IPS-11a (cell line): ENCODE results near the gene ZC3HAV1.
"Not testable (repeated sequence)": the region's sequence is repeated elsewhere in the genome, so short reads cannot be mapped to it uniquely, and the experiment has no call there.

ENCODE experiments used
- H3K4me3 ChIP-seq: one replicate; pipeline ENCODE4 v1.5.1; 2013; ENCODE audit warnings: low read depth, low read length, control low read depth

ZC3HAV1 gene

GRCh38 chr7:139088268-139088667, 21.3 kb downstream of the ZC3HAV1 start:
- H3K4me3 ChIP-seq: no peak overlapping the region

GRCh38 chr7:139087212-139087611, 22.3 kb downstream of the ZC3HAV1 start:
- H3K4me3 ChIP-seq: no peak overlapping the region

- H3K4me3 ChIP-seq: no peak overlapping the region
These were observed 23.1 kb downstream of the ZC3HAV1 start for GRCh38 chr7:139086454-139086853.

GRCh38 chr7:139084709-139085108, 24.8 kb downstream of the ZC3HAV1 start:
- no peak overlapping the region for H3K4me3 ChIP-seq

DNA sequence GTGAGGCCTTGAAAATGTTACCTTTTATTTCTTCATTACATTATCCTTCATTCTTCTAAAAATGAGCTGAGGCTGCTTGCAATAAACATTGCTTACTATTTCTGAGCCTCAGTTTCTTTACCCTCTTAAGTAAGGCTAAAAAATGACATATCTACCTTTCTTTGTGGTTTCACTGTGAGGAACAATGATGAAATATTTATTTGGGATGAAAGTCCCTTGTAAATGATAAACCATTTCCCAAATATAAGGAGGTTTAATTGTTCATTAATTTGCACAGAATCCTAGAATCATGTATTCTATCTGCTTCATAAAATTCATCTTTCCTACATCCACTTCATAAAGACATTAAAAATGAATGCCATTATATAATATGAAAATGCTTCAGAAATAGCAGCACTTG, 27.9 kb downstream of the ZC3HAV1 start:
- no peak overlapping the region for H3K4me3 ChIP-seq

DNA sequence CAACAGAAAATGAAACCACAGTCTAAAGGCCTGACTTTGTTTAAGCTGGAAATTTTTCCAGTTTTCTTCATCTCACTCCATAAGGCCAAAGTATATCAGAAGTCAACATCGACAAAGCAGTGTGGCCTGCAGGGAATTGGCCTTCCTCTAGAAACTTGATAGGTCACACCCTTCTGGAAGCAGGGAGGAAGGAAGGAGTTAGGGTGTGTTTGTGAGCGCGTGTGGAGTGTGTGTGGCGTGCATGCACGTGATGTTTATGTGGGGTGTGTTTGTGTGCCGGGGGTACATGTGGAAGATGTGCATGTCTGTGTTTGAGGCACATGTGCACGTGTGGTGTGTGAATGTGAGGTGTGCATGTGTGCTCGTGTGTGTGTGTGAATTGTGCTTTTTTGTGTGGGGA, 28.6 kb downstream of the ZC3HAV1 start:
- no peak overlapping the region for H3K4me3 ChIP-seq

DNA sequence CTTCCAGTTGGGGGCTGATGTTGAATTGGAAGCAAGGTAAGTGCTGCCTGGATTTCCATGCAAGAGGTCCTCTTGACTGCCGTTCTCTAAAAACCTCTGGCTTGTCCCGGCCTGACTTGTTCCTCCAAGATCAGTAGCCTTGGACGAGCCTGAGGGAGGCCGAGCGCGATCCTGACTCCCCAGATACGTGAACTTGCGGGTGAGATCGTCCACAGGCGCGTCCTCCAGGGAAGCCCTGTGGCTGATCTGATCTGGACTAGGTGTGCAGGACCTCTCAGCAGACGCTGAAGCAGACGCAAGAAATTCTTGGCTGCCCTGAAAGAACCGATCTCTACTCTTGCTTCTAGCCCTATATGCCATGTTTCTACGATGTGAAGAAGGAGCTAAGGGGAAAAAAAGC, 29.7 kb downstream of the ZC3HAV1 start:
- no peak overlapping the region for H3K4me3 ChIP-seq

- H3K4me3 ChIP-seq: no peak overlapping the region
These were observed 30.6 kb downstream of the ZC3HAV1 start for GRCh38 chr7:139078911-139079310.

DNA sequence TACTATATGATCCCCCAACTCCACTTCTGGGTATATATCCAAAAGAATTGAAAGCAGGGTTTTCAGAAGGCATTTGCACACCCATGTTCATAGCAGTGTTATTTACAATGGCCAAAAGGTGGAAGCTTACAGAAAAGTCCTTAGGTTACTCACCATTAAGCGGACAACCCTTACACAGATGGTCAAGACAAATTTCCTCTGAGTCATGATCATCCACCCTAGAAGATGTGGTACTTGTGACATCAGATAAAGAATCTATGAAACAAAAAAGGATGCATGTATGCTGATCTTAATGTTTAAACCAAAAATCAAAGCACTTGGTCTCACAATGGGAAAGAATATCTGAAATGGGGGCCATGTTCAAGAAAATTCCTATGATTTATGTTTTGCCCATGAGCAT, 31.1 kb downstream of the ZC3HAV1 start:
- no peak overlapping the region for H3K4me3 ChIP-seq

DNA sequence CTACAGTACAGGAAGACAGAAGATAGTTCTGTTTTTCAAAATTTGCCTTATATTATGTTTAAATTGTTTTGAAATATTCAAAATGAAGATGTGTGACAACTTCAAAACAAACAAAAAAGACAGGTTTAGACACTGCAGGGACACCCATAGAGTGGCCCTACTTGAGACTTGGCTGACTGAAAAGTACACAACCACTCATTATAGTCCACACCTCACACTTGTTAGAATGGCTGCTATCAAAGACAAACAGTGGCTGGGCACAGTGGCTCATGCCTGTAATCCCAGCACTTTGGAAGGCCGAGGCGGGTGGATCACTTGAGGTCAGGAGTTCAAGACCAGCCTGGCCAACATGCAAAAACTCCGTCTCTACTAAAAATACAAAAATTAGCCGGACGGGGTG, 31.8 kb downstream of the ZC3HAV1 start:
- not testable (repeated sequence) for H3K4me3 ChIP-seq

DNA sequence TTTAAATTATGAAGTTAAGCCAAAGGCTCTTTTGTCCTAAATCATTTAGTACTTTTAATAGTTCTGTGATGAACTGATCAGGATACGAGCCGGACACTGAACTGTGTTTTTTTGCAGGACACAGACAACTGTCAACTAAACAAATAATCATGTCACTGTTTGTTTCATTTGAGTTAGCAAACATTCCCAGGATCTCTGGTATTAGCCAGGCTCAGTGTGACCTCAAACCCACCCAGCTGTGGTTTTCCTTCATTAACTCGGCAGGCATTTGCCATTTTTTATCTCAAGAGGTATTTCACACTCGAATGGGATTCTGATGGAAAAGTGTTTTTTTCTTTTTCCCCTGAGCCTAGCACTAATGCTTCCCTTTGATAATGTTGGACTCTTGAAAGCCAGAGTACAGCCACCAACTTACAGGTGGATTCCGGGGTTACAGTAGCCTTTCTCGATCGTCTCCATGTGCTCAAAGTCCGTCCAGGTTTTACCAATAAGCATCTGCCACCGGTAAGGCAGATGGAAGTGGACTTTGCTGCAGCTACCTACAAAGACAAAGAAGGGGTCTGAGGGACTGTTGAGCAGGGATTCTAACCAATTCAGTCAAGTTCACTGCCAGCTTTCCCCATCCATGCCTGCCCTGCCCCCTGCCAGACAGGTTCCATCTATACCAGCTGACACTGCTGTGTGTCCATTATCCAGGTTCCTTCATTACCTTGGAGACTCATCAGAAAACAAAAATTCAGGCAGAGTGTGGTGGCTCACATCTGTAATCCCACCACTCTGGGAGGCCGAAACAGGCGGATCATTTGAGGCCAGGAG, 33.4 kb downstream of the ZC3HAV1 start:
- no peak overlapping the region for H3K4me3 ChIP-seq

DNA sequence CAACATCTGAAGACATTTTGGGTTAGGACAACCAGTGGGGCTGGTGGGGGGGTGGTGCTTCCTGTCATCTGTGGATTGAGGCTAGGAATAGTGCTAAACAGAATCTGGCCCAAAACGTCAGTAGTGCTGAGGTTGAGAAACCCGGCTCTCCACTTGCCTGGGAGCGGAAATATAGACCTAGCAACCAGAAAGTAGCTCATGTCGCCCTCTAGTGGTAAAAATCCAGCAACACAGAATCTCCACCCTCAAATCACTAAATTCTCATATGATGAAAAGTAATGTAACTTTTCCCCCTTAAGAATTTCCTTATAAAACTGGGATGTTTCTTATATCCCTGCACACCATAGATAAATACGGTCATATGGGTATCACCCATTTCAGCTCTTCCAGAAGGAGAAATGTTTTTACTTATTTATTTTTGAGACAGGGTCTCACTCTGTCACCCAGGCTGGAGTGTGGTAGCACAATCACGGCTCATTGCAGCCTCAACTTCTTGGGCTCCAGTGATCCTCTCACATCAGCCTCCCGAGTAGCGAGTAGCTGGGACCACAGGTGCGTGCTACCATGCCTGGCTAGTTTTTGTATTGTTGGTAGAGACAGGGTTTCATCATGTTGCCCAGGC, 34.4 kb downstream of the ZC3HAV1 start:
- no peak overlapping the region for H3K4me3 ChIP-seq

DNA sequence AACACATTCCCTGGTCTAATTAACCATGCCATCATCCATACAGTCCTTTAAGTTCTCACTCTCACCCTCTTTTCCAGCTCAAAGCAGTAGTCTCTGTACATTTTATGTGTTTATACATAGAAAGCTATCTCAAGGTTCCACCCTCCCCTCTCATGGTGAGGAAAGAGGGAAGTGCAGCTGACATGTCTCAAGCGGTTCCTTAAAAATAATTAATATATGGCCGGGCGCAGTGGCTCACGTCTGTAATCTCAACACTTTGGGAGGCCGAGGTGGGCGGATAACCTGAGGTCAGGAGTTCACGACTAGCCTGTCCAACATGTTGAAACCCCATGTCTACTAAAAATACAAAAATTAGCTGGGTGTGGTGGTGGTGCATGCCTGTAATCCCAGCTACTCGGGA, 36.7 kb downstream of the ZC3HAV1 start:
- H3K4me3 ChIP-seq: no peak overlapping the region

DNA sequence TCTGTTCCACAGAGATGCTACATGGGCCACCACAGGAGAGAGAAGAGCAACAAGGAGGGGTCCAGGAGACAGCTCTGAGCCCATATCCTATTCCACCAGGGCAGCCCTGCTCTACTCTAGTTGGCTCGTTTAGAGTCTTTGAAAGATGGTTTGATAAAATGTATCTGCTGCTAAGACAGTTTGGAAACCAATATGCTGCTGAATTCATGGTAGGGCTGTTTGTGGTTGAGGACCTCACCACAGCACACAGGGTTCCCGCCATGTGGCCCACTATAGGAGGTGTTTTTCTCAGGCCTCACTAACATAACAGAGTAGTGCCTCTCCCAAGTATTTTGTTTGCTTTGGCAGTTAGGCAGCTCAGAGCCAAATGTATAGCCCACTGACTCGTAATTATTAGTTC, 37.8 kb downstream of the ZC3HAV1 start:
- no peak overlapping the region for H3K4me3 ChIP-seq

DNA sequence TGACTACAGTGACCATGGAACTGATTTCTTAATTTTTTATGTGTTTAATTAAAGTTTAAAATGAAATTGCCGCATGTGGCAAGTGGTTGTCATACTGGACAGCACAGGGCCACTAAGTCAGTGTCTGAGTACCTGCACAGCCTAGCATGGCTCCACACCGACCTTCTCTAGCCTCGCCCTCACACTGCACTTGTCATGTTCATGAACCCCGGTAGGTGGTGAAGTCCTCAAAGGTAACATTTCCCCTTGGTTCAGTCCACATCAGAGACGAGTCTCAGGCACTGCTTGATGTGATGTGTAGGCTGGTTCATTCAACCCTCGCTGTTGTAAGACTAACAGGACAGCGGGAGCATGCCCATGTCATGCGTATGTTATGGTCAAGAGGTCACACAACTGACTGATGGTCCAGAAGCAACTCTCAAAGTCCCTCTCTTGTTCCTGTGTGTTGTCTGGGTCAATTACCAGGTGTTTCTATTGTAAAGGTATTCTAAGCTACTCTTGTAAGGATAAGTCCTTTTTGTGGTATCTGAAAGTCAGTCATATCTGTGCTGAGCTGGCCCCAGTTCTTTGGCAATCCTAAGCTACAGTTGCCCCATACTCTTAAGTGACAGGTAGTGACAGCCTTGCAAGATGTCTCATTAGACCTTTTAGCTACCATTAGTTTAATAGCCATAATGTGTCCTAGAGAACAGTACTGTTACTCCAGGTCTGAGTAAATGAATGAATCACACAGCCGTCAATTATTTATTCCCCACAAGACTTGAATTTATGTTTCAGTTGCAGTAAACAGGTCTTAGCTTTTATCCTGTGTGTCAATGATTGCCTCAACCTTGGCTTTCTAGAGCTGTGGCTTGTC, 40.7 kb downstream of the ZC3HAV1 start:
- H3K4me3 ChIP-seq: no peak overlapping the region

- H3K4me3 ChIP-seq: no peak overlapping the region
These were observed 43.2 kb downstream of the ZC3HAV1 start for GRCh38 chr7:139066315-139066714.

DNA sequence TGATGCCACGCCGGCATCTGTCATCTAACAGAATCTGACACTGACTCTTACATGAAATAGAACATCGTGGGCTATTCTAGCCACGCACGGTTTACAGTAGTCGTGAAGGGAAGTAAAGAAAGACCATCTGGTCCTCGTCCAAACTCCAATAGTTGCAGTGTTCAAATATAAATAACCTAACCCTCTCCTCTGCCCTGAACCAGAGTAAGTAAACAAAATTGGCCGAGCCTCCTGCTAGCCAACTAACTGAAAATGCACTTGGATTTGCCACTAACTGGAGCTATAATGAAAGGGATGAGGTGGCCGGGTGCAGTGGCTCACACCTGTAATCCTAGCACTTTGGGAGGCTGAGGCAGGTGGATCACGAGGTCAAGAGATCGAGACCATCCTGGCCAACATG, 44.2 kb downstream of the ZC3HAV1 start:
- no peak overlapping the region for H3K4me3 ChIP-seq

- H3K4me3 ChIP-seq: no peak overlapping the region
These were observed 48.1 kb downstream of the ZC3HAV1 start for GRCh38 chr7:139061416-139061815.

DNA sequence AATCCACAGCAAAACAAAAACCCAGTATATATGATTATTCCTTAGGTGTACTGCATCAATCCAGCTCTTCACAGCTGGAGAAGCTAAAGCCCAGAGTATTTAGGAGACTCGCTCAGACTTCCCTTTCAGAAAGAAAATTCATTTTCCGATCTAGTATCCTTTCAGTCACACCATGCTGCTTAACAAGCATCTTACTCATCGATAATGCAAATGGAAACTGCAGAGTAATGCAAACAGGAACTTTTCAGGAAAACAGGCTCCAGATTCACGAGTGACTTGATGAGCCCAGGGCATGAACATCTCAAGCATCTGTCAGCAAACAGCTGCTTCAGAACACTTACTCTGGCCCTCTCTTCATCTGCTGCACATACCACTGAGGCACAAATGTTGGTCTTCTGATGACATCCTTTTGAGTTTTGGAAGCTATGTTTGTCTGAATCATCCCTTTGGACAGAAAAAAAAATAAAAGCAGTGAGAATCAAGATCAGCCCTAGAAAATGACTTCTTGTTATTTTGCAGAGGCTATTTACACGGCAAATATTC, 48.8 kb downstream of the ZC3HAV1 start:
- no peak overlapping the region for H3K4me3 ChIP-seq

GRCh38 chr7:139059905-139060304, 49.6 kb downstream of the ZC3HAV1 start:
- no peak overlapping the region for H3K4me3 ChIP-seq

DNA sequence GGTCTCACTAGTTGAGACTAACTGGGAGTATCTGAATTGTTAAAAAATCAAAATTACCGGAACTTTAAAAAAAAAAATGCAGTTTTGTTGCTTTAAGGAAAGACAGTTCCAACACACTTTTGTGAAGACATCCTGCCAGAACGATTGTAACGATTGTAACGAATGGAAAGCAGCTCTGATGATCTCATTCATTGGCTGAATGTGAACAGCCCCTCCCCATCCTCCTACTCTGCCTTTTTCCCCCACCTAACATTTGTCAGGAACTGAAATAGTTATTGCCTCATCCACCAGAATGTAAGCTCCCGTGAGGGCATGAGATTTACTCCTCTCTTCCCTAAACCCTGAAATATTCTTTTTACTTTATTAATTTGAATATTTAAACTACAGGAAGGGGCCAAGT, 50.6 kb downstream of the ZC3HAV1 start:
- H3K4me3 ChIP-seq: no peak overlapping the region
